Panc1 (cell line): Measurements from ENCODE around the gene PRTN3.

Source experiments
- CTCF ChIP-seq: fragments of 450-650 bp; IDR thresholded peaks from 2 replicates; pipeline ENCODE4 v1.5.1; 2017; ENCODE audit warnings: mild to moderate bottlenecking
- POLR2AphosphoS5 ChIP-seq: IDR thresholded peaks from 2 replicates; pipeline ENCODE4 v1.6.1; 2012; ENCODE audit warnings: mild to moderate bottlenecking, low read depth, low read length, moderate library complexity
- REST ChIP-seq, 2 experiments: IDR thresholded peaks; 2 replicates each; pipeline ENCODE4 v1.6.1; 2011 to 2012; ENCODE audit warnings: low read depth in 2 of 2, control low read depth in 1 of 2, low read length in 1 of 2, mild to moderate bottlenecking in 1 of 2, moderate library complexity in 1 of 2; ENCODE audit not compliant: insufficient read depth in 1 of 2
- SIN3A ChIP-seq: IDR thresholded peaks from 2 replicates; pipeline ENCODE4 v1.6.1; 2012; ENCODE audit warnings: low read depth, mild to moderate bottlenecking, low read length, moderate library complexity, borderline replicate concordance; ENCODE audit not compliant: insufficient read depth
- TCF7L2 ChIP-seq: IDR thresholded peaks from 2 replicates; pipeline ENCODE4 v1.6.1; 2011; ENCODE audit warnings: mild to moderate bottlenecking, low read depth, low read length, inconsistent platforms

GRCh38 chr19:868458-869244 is 27.9 kb downstream of the PRTN3 start:
- TF ChIP-seq CTCF (no peak), POLR2AphosphoS5 (no peak), TCF7L2 (no peak), SIN3A (no peak), REST (IDR thresholded peaks at IDR 0.05; ENCODE audit: insufficient read depth in 1 of 2, low read depth in 2 of 2, low read length in 1 of 2) (no peak)
